ENCODE results near the gene DLX2.

GRCh38 chr2:172050479-172051125 lies 52.1 kb downstream of the DLX2 start:
- no peak for TF ChIP-seq POLR2A (IDR thresholded peaks at IDR 0.05)
- TF ChIP-seq, protein P1, sequence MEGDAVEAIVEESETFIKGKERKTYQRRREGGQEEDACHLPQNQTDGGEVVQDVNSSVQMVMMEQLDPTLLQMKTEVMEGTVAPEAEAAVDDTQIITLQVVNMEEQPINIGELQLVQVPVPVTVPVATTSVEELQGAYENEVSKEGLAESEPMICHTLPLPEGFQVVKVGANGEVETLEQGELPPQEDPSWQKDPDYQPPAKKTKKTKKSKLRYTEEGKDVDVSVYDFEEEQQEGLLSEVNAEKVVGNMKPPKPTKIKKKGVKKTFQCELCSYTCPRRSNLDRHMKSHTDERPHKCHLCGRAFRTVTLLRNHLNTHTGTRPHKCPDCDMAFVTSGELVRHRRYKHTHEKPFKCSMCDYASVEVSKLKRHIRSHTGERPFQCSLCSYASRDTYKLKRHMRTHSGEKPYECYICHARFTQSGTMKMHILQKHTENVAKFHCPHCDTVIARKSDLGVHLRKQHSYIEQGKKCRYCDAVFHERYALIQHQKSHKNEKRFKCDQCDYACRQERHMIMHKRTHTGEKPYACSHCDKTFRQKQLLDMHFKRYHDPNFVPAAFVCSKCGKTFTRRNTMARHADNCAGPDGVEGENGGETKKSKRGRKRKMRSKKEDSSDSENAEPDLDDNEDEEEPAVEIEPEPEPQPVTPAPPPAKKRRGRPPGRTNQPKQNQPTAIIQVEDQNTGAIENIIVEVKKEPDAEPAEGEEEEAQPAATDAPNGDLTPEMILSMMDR (IDR thresholded peaks at IDR 0.05): no peak

Measured in Peyer's patch (tissue), 4 donors.